H9 (cell line): ENCODE results near the gene SPRY2. TPM values are rescaled to one million over a fixed set of nuclear protein-coding genes. Genes with fewer than 3 reads are reported as not detected.

Source experiments
- DNase-seq: peaks from one replicate; pipeline ENCODE4 v3.0.0-alpha.2; 2017
- H2AFZ ChIP-seq: one replicate; pipeline ENCODE4 v1.6.1; 2013; ENCODE audit warnings: mild to moderate bottlenecking, low read length, control low read depth, moderate library complexity
- H2AK5ac ChIP-seq: 2 replicates; pipeline ENCODE4 v1.6.1; 2013; ENCODE audit warnings: low read length, control low read depth, mixed read lengths; ENCODE audit not compliant: insufficient read length
- H2BK120ac ChIP-seq: one replicate; pipeline ENCODE4 v1.6.1; 2013; ENCODE audit warnings: low read depth, mild to moderate bottlenecking, low read length, control low read depth, inconsistent platforms; ENCODE audit not compliant: poor library complexity, severe bottlenecking
- H2BK12ac ChIP-seq: 2 replicates; pipeline ENCODE4 v1.6.1; 2013; ENCODE audit warnings: low read length, control low read depth, mixed read lengths, low read depth; ENCODE audit not compliant: insufficient read length
- H2BK15ac ChIP-seq: 2 replicates; pipeline ENCODE4 v1.6.1; 2013; ENCODE audit warnings: low read depth, low read length, control low read depth
- H2BK20ac ChIP-seq: one replicate; pipeline ENCODE4 v1.6.1; 2013; ENCODE audit warnings: low read depth, mild to moderate bottlenecking, low read length, control low read depth, inconsistent platforms; ENCODE audit not compliant: poor library complexity, severe bottlenecking
- H2BK5ac ChIP-seq: 2 replicates; pipeline ENCODE4 v1.6.1; 2013; ENCODE audit warnings: low read length, control low read depth, mixed read lengths; ENCODE audit not compliant: insufficient read length
- H3K14ac ChIP-seq: 2 replicates; pipeline ENCODE4 v1.6.1; 2013; ENCODE audit warnings: low read length, control low read depth; ENCODE audit not compliant: insufficient read depth
- H3K18ac ChIP-seq: 2 replicates; pipeline ENCODE4 v1.6.1; 2013; ENCODE audit warnings: low read depth, mild to moderate bottlenecking, mixed read lengths, low read length, control low read depth; ENCODE audit not compliant: insufficient read length
- H3K23ac ChIP-seq: 2 replicates; pipeline ENCODE4 v1.6.1; 2013; ENCODE audit warnings: low read length, control low read depth, mixed read lengths, low read depth; ENCODE audit not compliant: insufficient read length
- H3K23me2 ChIP-seq: 2 replicates; pipeline ENCODE4 v1.6.1; 2013; ENCODE audit warnings: low read depth, mild to moderate bottlenecking, mixed read lengths, low read length, control low read depth; ENCODE audit not compliant: insufficient read length, poor library complexity, severe bottlenecking
- H3K27ac ChIP-seq: 2 replicates; pipeline ENCODE4 v1.5.1; 2013; ENCODE audit warnings: low read length, control low read depth, mixed read lengths, low read depth; ENCODE audit not compliant: insufficient read length
- H3K27me3 ChIP-seq: 2 replicates; pipeline ENCODE4 v1.6.1; 2013; ENCODE audit warnings: low read length, control low read depth, inconsistent platforms; ENCODE audit not compliant: insufficient read depth
- H3K4ac ChIP-seq: 2 replicates; pipeline ENCODE4 v1.6.1; 2013; ENCODE audit warnings: low read depth, mild to moderate bottlenecking, control low read depth, inconsistent platforms, low read length, moderate library complexity
- H3K4me1 ChIP-seq: 2 replicates; pipeline ENCODE4 v1.6.1; 2013; ENCODE audit warnings: low read length, control low read depth, inconsistent platforms; ENCODE audit not compliant: insufficient read depth
- H3K4me2 ChIP-seq: 2 replicates; pipeline ENCODE4 v1.6.1; 2013; ENCODE audit warnings: low read length, control low read depth, mixed read lengths; ENCODE audit not compliant: insufficient read length, insufficient read depth
- H3K56ac ChIP-seq: 2 replicates; pipeline ENCODE4 v1.6.1; 2013; ENCODE audit warnings: low read depth, mild to moderate bottlenecking, mixed read lengths, low read length, control low read depth; ENCODE audit not compliant: insufficient read length
- H3K79me1 ChIP-seq: 2 replicates; pipeline ENCODE4 v1.6.1; 2013; ENCODE audit warnings: low read depth, mild to moderate bottlenecking, moderate library complexity, low read length, control low read depth, inconsistent platforms; ENCODE audit not compliant: insufficient read depth, poor library complexity, severe bottlenecking
- H3K79me2 ChIP-seq: 2 replicates; pipeline ENCODE4 v1.6.1; 2013; ENCODE audit warnings: low read length, control low read depth, inconsistent platforms; ENCODE audit not compliant: insufficient read depth
- H3K9ac ChIP-seq: 2 replicates; pipeline ENCODE4 v1.6.1; 2013; ENCODE audit warnings: low read length, control low read depth, mixed read lengths; ENCODE audit not compliant: insufficient read length; ENCODE audit errors: extremely low read depth
- H3K9me3 ChIP-seq: one replicate; pipeline ENCODE4 v1.6.1; 2013; ENCODE audit warnings: low read depth, low read length, inconsistent platforms; ENCODE audit not compliant: control insufficient read depth
- H3T11ph ChIP-seq: one replicate; pipeline ENCODE4 v1.6.1; 2013; ENCODE audit warnings: mild to moderate bottlenecking, low read length, control low read depth, inconsistent platforms
- H4K20me1 ChIP-seq: one replicate; pipeline ENCODE4 v1.6.1; 2013; ENCODE audit not compliant: control insufficient read depth, insufficient read length, insufficient read depth
- H4K5ac ChIP-seq: 2 replicates; pipeline ENCODE4 v1.6.1; 2013; ENCODE audit warnings: low read depth, mild to moderate bottlenecking, mixed read lengths, low read length, control low read depth; ENCODE audit not compliant: insufficient read length
- H4K8ac ChIP-seq: replicated peaks from 2 replicates; pipeline ENCODE4 v1.6.1; 2013; ENCODE audit warnings: low read length, control low read depth, mixed read lengths, low read depth; ENCODE audit not compliant: insufficient read length
- H4K91ac ChIP-seq: 2 replicates; pipeline ENCODE4 v1.6.1; 2013; ENCODE audit warnings: low read depth, mild to moderate bottlenecking, moderate library complexity, mixed read lengths, low read length, control low read depth; ENCODE audit not compliant: insufficient read length
- H3K27ac Mint-ChIP-seq, 3 experiments: 2 replicates in 2 of 3; 3 replicates in 1 of 3; pipeline ENCODE4 v1.8.0; 2020 to 2021; ENCODE audit warnings: mixed read lengths in 3 of 3, mild to moderate bottlenecking in 1 of 3, moderate library complexity in 1 of 3
- H3K27me3 Mint-ChIP-seq: 2 replicates; pipeline ENCODE4 v1.8.0; 2021; ENCODE audit warnings: low read depth, mild to moderate bottlenecking, moderate library complexity, mixed read lengths
- H3K36me3 Mint-ChIP-seq, 3 experiments: 2 replicates in 2 of 3; 3 replicates in 1 of 3; pipeline ENCODE4 v1.8.0; 2020 to 2021; ENCODE audit warnings: low read depth in 3 of 3, mixed read lengths in 3 of 3; ENCODE audit not compliant: insufficient read depth in 1 of 3
- H3K4me1 Mint-ChIP-seq, 2 experiments: 2 replicates each; pipeline ENCODE4 v1.8.0; 2020; ENCODE audit warnings: mixed read lengths in 2 of 2
- H3K4me3 Mint-ChIP-seq, 2 experiments: 2 replicates in 1 of 2; 3 replicates in 1 of 2; pipeline ENCODE4 v1.8.0; 2020 to 2021; ENCODE audit warnings: mild to moderate bottlenecking in 2 of 2, mixed read lengths in 2 of 2, moderate library complexity in 1 of 2
- H3K9me3 Mint-ChIP-seq, 2 experiments: 2 replicates in 1 of 2; 3 replicates in 1 of 2; pipeline ENCODE4 v1.8.0; 2020; ENCODE audit warnings: mild to moderate bottlenecking in 2 of 2, mixed read lengths in 2 of 2, moderate library complexity in 1 of 2
- WGBS: extraction: QIAGEN DNeasy Blood & Tissue Kit; methylation state at CpG from one replicate; pipeline ENCODE4 v1.1.7; 2013; ENCODE audit warnings: missing lambda C conversion rate, low lambda C conversion rate, mixed read lengths; ENCODE audit not compliant: insufficient read length; ENCODE audit errors: extremely low coverage; 5-methylcytosine and 5-hydroxymethylcytosine counted together
- total RNA-seq: library from RNA; stranded (reverse); gene quantifications from 2 replicates; pipeline ENCODE4 v1.2.1, GENCODE V29; 2021
- TF ChIP-seq, protein P1 (sequence below): fragments of 200-600 bp; sonication (generic); conservative IDR thresholded peaks from 3 replicates; pipeline ENCODE4 v1.8.0; 2021; ENCODE audit warnings: antibody characterized with exemption, mild to moderate bottlenecking

Gene SPRY2
- total RNA-seq, 1 experiment from 2014 or later: 56.4 TPM

DNA sequence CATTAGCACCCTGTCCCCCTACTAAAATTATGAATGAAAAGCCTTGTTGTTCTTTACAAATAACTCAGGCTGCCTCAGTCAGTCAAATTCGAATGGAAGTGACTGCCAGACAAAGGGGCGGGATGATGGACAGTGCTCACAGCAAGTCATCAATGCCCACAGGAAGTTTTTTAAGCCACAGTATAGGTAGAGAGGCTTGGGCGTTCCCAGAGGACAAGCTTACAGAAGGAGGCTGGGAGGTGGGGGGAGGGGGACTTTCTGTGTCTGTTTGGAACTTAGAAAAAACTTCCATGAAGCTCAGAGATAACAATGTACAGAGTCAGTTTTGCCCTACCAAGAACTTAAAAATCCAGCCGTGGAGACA lies 18.5 kb upstream of the SPRY2 start:
- H3K23ac ChIP-seq: no peak overlapping the region
- H4K20me1 ChIP-seq: no peaks in the 10 kb centered on the region
- no peak overlapping the region for H2BK5ac ChIP-seq
- H3K27ac ChIP-seq: peak overlapping the region; percentile 41
- TF ChIP-seq, protein P1, sequence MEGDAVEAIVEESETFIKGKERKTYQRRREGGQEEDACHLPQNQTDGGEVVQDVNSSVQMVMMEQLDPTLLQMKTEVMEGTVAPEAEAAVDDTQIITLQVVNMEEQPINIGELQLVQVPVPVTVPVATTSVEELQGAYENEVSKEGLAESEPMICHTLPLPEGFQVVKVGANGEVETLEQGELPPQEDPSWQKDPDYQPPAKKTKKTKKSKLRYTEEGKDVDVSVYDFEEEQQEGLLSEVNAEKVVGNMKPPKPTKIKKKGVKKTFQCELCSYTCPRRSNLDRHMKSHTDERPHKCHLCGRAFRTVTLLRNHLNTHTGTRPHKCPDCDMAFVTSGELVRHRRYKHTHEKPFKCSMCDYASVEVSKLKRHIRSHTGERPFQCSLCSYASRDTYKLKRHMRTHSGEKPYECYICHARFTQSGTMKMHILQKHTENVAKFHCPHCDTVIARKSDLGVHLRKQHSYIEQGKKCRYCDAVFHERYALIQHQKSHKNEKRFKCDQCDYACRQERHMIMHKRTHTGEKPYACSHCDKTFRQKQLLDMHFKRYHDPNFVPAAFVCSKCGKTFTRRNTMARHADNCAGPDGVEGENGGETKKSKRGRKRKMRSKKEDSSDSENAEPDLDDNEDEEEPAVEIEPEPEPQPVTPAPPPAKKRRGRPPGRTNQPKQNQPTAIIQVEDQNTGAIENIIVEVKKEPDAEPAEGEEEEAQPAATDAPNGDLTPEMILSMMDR: no peak
- H3K79me2 ChIP-seq: no peaks in the 10 kb centered on the region
- no peaks in the 10 kb centered on the region for H3K9me3 ChIP-seq
- no peak overlapping the region for H4K8ac ChIP-seq
- DNase-seq: peak; percentile 79
- H3K4ac ChIP-seq: no peak overlapping the region
- no peak overlapping the region for H2AK5ac ChIP-seq
- Mint-ChIP-seq H3K4me1 (peaks cover 26 to 29% of the 10 kb centered on the region in 2 experiments), H3K4me3 (peak overlapping the region; percentile 35 to 69), H3K27ac (peak overlapping the region; percentile 78 to 98 (median 95)), H3K36me3 (peaks cover 0 to 4% (median 4%) of the 10 kb centered on the region in 3 experiments; a peak in 2 of 7 replicates), H3K27me3 (no peaks in the 10 kb centered on the region), H3K9me3 (peaks cover 0 to 7% of the 10 kb centered on the region in 2 experiments; a peak in 1 of 5 replicates)
- no peak overlapping the region for H2BK20ac ChIP-seq
- H3K14ac ChIP-seq: no peak overlapping the region
- peaks cover 2% of the 10 kb centered on the region for H3K23me2 ChIP-seq
- H3K56ac ChIP-seq: no peak overlapping the region
- H3K4me2 ChIP-seq: peak overlapping the region; percentile 62
- H2BK15ac ChIP-seq: 0 out of 2 replicates have a peak overlapping the region, but pooled peaks have one; percentile 15
- no CpG with 5 or more reads among the region's 4 CpGs for WGBS
- no peak overlapping the region for H3K9ac ChIP-seq
- no peak overlapping the region for H3K18ac ChIP-seq
- H3K4me1 ChIP-seq: peaks cover 5% of the 10 kb centered on the region; the same call in 1 of the 2 replicates
- H4K91ac ChIP-seq: no peak overlapping the region
- no peak overlapping the region for H2BK12ac ChIP-seq
- H4K5ac ChIP-seq: no peak overlapping the region
- no peak overlapping the region for H2AFZ ChIP-seq
- no peak overlapping the region for H2BK120ac ChIP-seq
- no peaks in the 10 kb centered on the region for H3K79me1 ChIP-seq
- no peak overlapping the region for H3T11ph ChIP-seq
- no peaks in the 10 kb centered on the region for H3K27me3 ChIP-seq
